HCT116 (cell line): Measurements from ENCODE around the gene SFTPA1. TPM values are rescaled to one million over a fixed set of nuclear protein-coding genes. Genes with fewer than 3 reads are reported as not detected.
"Not testable (repeated sequence)": the region's sequence is repeated elsewhere in the genome, so short reads cannot be mapped to it uniquely, and the experiment has no call there.

ENCODE experiments used
- ATAC-seq: fragments of 200-7000 bp; cut with Tn5 transposase; 2 replicates; pipeline ENCODE4 v1.9.1; 2020; ENCODE audit warnings: mild to moderate bottlenecking, moderate library complexity
- BruUV-seq: library from RNA; stranded (reverse); fragments of 400-500 nt; replicated peaks from 2 replicates; lab custom pipeline; 2021; lab: Mats Ljungman, UMichigan
- CTCF ChIA-PET: fragments of 300-600 bp; sonication (Branson Sonifier 250); formaldehyde crosslinking; loops from one replicate; lab custom pipeline; 2021; ENCODE audit warnings: antibody characterized with exemption; lab: Charles Lee
- POLR2A ChIA-PET: fragments of 300-600, 350-600 bp; sonication (Branson Sonifier 250); formaldehyde crosslinking; loops from one replicate; lab custom pipeline; 2021; ENCODE audit warnings: antibody characterized with exemption; lab: Charles Lee
- RAD21 ChIA-PET, 2 experiments: fragments of 300-600 bp; sonication (Branson Sonifier 250); formaldehyde crosslinking; loops; one replicate each; lab custom pipeline; 2023; ENCODE audit warnings: low total read pairs in 2 of 2; ENCODE audit not compliant: uncharacterized antibody in 2 of 2, unreplicated experiment in 2 of 2, low non-redundant PET in 1 of 2; lab: Charles Lee
- DNase-seq: peaks from one replicate; pipeline ENCODE4 v3.0.0-alpha.2; 2010; ENCODE audit warnings: low read depth, low spot score
- H2AFZ ChIP-seq: fragments of 200-600 bp; shearing (Covaris generic), sonication (generic); 2 replicates; pipeline ENCODE4 v1.6.1; 2017; ENCODE audit warnings: low read depth, mixed run types, mixed read lengths, antibody characterized with exemption, low read length; ENCODE audit not compliant: poor library complexity, severe bottlenecking
- H3K27ac ChIP-seq: 2 replicates; pipeline ENCODE4 v1.5.1; 2012; ENCODE audit warnings: low read depth, low read length
- H3K27me3 ChIP-seq: fragments of 200-600 bp; sonication (generic); 2 replicates; pipeline ENCODE4 v1.6.1; 2016; ENCODE audit warnings: mixed run types, low read length, mixed read lengths; ENCODE audit not compliant: insufficient read depth
- H3K36me3 ChIP-seq, 2 experiments: fragments of 200-500 bp in 1 of 2; fragments of 200-600 bp in 1 of 2; sonication (Bioruptor generic) in 1 of 2; sonication (generic) in 1 of 2; 2 replicates each; pipeline versions ENCODE4 v1.5.1 to v1.6.1; 2014 to 2016; ENCODE audit warnings: low read length in 2 of 2, inconsistent platforms in 1 of 2, mixed read lengths in 1 of 2, mixed run types in 1 of 2; ENCODE audit not compliant: insufficient read depth in 2 of 2, control insufficient read depth in 1 of 2
- H3K4me1 ChIP-seq, 2 experiments: fragments of 200-600 bp in 1 of 2; sonication (generic) in 1 of 2; 2 replicates each; pipeline versions ENCODE4 v1.5.1 to v1.6.1; 2012 to 2017; ENCODE audit warnings: low read length in 2 of 2, inconsistent platforms in 1 of 2, mild to moderate bottlenecking in 1 of 2, mixed read lengths in 1 of 2, mixed run types in 1 of 2, moderate library complexity in 1 of 2; ENCODE audit not compliant: insufficient read depth in 2 of 2, control insufficient read depth in 1 of 2
- H3K4me2 ChIP-seq: fragments of 200-600 bp; sonication (generic); 2 replicates; pipeline ENCODE4 v1.6.1; 2017; ENCODE audit warnings: mixed run types, low read length, mixed read lengths
- H3K4me3 ChIP-seq, 2 experiments: fragments of 200-600 bp in 1 of 2; sonication (generic) in 1 of 2; replicated peaks in 1 of 2; 2 replicates each; pipeline ENCODE4 v1.5.1; 2011 to 2016; ENCODE audit warnings: low read length in 2 of 2, control low read depth in 1 of 2, low read depth in 1 of 2, mild to moderate bottlenecking in 1 of 2, mixed read lengths in 1 of 2, mixed run types in 1 of 2
- H3K79me2 ChIP-seq: fragments of 200-600 bp; sonication (generic); 2 replicates; pipeline ENCODE4 v1.6.1; 2017; ENCODE audit warnings: mild to moderate bottlenecking, mixed run types, low read length, moderate library complexity, mixed read lengths; ENCODE audit not compliant: insufficient read depth
- H3K9ac ChIP-seq: fragments of 200-600 bp; sonication (generic); 2 replicates; pipeline ENCODE4 v1.6.1; 2016; ENCODE audit warnings: low read length, mixed read lengths
- H3K9me2 ChIP-seq: fragments of 200-600 bp; sonication (generic), shearing (Covaris generic); 2 replicates; pipeline ENCODE4 v1.6.1; 2017; ENCODE audit warnings: mixed run types, mild to moderate bottlenecking, moderate library complexity; ENCODE audit not compliant: insufficient read depth
- H3K9me3 ChIP-seq, 2 experiments: fragments of 200-500 bp in 1 of 2; fragments of 200-600 bp in 1 of 2; sonication (Bioruptor generic) in 1 of 2; sonication (generic) in 1 of 2; 2 replicates each; pipeline ENCODE4 v1.6.1; 2014 to 2017; ENCODE audit warnings: low read length in 2 of 2, mixed read lengths in 2 of 2, inconsistent platforms in 1 of 2, low read depth in 1 of 2, mild to moderate bottlenecking in 1 of 2, mixed run types in 1 of 2, moderate library complexity in 1 of 2; ENCODE audit not compliant: control insufficient read depth in 1 of 2, insufficient read depth in 1 of 2
- H4K20me1 ChIP-seq: fragments of 200-600 bp; sonication (generic), shearing (Covaris generic); 2 replicates; pipeline ENCODE4 v1.6.1; 2017; ENCODE audit warnings: mixed run types, mild to moderate bottlenecking, moderate library complexity; ENCODE audit not compliant: insufficient read depth
- intact Hi-C: fragments of 100-400 bp; cut with micrococcal nuclease; formaldehyde crosslinking; loops from 2 replicates; pipeline ENCODE4 v1.10.0; 2022
- total RNA-seq: library from RNA; stranded (reverse); gene quantifications from one replicate; pipeline ENCODE4 v1.2.1, GENCODE V29; 2021; ENCODE audit not compliant: unreplicated experiment

The SFTPA1 gene
- total RNA-seq, 1 experiment from 2014 or later: 6.5 TPM

DNA sequence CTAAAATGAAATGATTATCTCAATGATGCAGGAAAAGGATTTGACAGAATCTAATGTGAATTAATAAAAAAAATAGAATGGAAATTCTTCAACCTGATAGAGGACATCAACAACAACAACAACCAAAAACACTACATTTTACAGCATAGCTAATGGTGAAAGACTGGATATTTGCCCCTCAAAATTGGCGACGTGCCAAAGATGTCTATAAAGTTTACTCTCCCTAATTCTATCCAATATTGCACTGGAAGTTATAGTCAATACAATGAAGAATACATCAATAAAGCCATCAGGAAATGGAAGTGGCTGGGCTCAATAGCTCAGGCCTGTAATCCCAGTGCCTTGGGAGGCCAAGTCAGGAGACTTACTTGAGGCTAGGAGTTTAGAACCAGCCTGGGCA is 42.0 kb downstream of the SFTPA1 start:
- H2AFZ ChIP-seq, H3K9ac ChIP-seq, H3K4me1 ChIP-seq, RAD21 ChIA-PET, BruUV-seq, CTCF ChIA-PET, ATAC-seq, intact Hi-C loops, DNase-seq, H3K4me2 ChIP-seq, POLR2A ChIA-PET, H3K27ac ChIP-seq, H3K27me3 ChIP-seq, H3K9me3 ChIP-seq, H3K36me3 ChIP-seq, H3K79me2 ChIP-seq, H4K20me1 ChIP-seq, H3K9me2 ChIP-seq, H3K4me3 ChIP-seq: not testable (repeated sequence)

DNA sequence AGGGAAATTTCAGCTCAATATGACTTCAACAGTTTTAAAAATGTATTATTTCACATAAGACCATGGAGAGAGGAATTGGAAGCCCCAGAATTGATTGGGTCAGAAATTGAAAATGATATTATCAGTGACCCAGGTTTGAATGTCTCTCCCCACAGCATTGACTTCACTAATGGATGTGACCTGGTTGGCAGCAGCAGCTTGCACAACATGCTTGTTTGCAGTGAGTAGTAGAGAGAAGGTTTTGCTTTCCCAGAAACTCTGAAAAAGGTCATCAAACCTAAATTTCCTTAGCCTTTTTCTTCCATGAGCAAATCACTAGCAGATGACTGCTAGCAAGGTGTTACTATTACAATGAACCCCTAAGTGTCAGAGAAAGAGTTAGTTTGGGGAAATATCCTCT is 52.5 kb downstream of the SFTPA1 start:
- H3K4me3 ChIP-seq, H3K4me2 ChIP-seq, H2AFZ ChIP-seq, H3K36me3 ChIP-seq, CTCF ChIA-PET, H3K9me2 ChIP-seq, H4K20me1 ChIP-seq, intact Hi-C loops, DNase-seq, H3K27ac ChIP-seq, POLR2A ChIA-PET, H3K27me3 ChIP-seq, H3K4me1 ChIP-seq, H3K9me3 ChIP-seq, H3K9ac ChIP-seq, H3K79me2 ChIP-seq, ATAC-seq, RAD21 ChIA-PET, BruUV-seq: not testable (repeated sequence)

DNA sequence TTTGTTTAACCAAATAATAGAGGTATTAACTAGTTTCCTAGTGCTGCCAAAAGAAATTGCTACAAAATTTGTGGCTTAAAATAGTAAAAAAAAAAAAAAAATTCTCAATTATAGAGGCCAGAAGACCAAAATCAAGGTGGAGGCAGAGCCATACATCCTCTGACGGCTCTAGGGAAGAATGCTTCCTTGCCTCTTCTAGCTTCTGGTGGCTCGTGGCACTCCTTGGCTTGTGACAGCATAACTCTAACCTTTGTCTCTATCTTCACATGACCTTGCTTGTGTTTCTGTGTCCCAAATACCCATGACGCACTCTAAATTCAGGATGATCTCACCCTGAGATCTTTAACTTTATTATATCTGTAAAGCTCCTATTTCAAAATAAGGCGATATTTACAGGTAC is 53.9 kb downstream of the SFTPA1 start:
- H3K4me1 ChIP-seq, RAD21 ChIA-PET, H3K79me2 ChIP-seq, POLR2A ChIA-PET, DNase-seq, H3K27me3 ChIP-seq, ATAC-seq, BruUV-seq, H3K4me2 ChIP-seq, H3K27ac ChIP-seq, H3K9ac ChIP-seq, H3K36me3 ChIP-seq, intact Hi-C loops, H3K9me2 ChIP-seq, H4K20me1 ChIP-seq, H3K9me3 ChIP-seq, H3K4me3 ChIP-seq, CTCF ChIA-PET, H2AFZ ChIP-seq: not testable (repeated sequence)

Other genes with a start within 250 kb of the SFTPA1 start
- 7.0 TPM for gene ZCCHC24, start 165.3 kb upstream of the SFTPA1 start, total RNA-seq
- 5.6 TPM for gene EIF5AL1, start 98.4 kb upstream of the SFTPA1 start, total RNA-seq
- 6.9 TPM for gene SFTPA2, start 50.5 kb upstream of the SFTPA1 start, total RNA-seq
- 1.4 TPM for gene NUTM2B, start 92.3 kb downstream of the SFTPA1 start, total RNA-seq
- 0.15 TPM for gene NUTM2E, start 215.8 kb downstream of the SFTPA1 start, total RNA-seq